Heart left ventricle (tissue), 13 donors: ENCODE measurements around the gene FAM184A.

Experiments
- POLR2A ChIP-seq, 2 donors: fragments of 450-650 bp; IDR thresholded peaks; one replicate each; pipeline ENCODE4 v1.6.1; 2017; ENCODE audit warnings: antibody characterized with exemption in 2 of 2, mild to moderate bottlenecking in 2 of 2, moderate library complexity in 2 of 2
- TF ChIP-seq, protein P1 (sequence below), 12 donors: fragments of 200-600 bp; sonication (generic) in 4 of 12; IDR thresholded peaks; one replicate each; pipeline versions ENCODE4 v1.5.0 to v1.8.0; 2018 to 2022; ENCODE audit warnings: antibody characterized with exemption in 12 of 12, mild to moderate bottlenecking in 5 of 12
- donor health status: ischemic (EF 13 %, LVEDD 7.1; RV severe dilation, severe dysfunction).
- donor health status: DM: no; HTN: yes; CAD: no.
- donor health status: DM: no; HTN: no; CAD: no.
- donor health status: ischemic (EF 25% LVEDD 6.9; RV normal size, moderate dysfunction).
- donor health status: ischemic (EF 25% LVEDD 5.7; RV mildly dilated, moderate dysfunction).
- donor health status: ischemic (EF 35%, LVEDD 5.7; RV mildly dilated, moderate dysfunction).
- donor health status: nonischemic (EF 11% LVEDD 7.7; RV severe dilation, severe dysfunction).
- donor health status: DM: yes; HTN: yes; CAD: no.
- donor health status: PGD.
- donor health status: ischemic (EF 29% LVEDD 5.4; RV normal size, mild dysfunction).
- donor health status: nonischemic (EF 23%, LVEDD 6.1; RV moderate dilation, normal function).

DNA sequence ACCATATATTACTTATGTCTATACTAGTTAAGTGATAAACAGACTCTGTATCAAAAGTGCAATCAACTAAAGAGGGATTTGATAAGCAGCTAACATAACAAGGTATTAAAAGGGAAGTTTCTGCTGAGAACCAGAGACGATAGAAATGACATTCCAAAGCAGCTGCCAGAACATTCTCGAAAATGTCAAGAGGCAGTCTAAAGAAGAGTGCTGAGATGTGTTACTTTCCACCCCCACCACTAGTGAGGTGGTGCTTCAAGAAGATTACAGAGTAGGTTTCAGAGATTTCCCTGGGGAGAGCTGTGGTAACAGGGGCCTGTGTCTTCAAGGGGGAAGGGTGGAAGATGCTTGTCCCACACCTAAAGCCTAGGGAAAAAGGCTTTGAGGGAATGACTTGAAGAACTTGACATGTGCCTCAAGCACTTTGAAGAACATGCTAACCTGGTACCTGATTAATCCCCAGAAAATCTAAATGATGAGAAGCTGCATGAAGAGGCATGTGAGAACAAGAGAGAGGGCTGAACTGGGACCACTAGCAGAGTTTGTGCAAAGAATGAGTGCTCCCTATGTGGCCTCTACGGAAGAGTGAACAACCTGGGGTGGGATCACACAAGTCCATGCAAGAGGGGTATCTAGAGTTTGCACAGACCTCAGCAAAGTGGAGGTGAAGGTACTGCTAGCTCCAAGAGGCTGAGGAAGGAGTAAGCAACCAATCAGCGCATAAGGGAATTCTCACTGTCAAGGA lies 5.0 kb downstream of the FAM184A start:
- TF ChIP-seq, protein P1, sequence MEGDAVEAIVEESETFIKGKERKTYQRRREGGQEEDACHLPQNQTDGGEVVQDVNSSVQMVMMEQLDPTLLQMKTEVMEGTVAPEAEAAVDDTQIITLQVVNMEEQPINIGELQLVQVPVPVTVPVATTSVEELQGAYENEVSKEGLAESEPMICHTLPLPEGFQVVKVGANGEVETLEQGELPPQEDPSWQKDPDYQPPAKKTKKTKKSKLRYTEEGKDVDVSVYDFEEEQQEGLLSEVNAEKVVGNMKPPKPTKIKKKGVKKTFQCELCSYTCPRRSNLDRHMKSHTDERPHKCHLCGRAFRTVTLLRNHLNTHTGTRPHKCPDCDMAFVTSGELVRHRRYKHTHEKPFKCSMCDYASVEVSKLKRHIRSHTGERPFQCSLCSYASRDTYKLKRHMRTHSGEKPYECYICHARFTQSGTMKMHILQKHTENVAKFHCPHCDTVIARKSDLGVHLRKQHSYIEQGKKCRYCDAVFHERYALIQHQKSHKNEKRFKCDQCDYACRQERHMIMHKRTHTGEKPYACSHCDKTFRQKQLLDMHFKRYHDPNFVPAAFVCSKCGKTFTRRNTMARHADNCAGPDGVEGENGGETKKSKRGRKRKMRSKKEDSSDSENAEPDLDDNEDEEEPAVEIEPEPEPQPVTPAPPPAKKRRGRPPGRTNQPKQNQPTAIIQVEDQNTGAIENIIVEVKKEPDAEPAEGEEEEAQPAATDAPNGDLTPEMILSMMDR (IDR thresholded peaks at IDR 0.05): no peak
- no peak for TF ChIP-seq POLR2A (IDR thresholded peaks at IDR 0.05)
